NCI-H2107 treated with DMSO at 0.1 percent for 48 hours (cell line): ENCODE measurements around the gene RBFOX1.
"Not testable (repeated sequence)": the region's sequence is repeated elsewhere in the genome, so short reads cannot be mapped to it uniquely, and the experiment has no call there.

Source experiments
- DNase-seq: peaks from one replicate; lab custom pipeline; 2025; ENCODE audit not compliant: unreplicated experiment; lab: John Stamatoyannopoulos, UW

Gene RBFOX1

GRCh38 chr16:7452090-7452489 lies 119.4 kb downstream of the RBFOX1 start:
- no peak for DNase-seq

DNA sequence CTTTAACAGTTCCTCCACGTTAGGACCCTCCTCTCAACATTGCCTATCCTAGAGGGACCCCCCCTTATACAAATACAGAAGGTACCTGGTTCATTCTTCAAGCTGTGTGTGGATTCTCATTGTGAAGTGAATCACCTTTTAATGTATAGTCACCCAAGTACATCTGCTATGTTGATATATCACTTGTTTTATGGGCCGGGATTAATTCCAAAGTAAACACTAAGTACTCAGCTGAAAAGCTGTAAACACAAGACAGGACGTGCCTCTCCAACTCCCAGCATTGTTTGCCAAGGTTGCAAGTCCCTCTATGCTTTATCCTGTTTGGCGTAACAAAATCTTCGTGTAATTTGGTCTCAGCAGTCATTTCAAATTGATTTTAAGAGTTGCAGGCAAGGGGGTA lies 123.6 kb downstream of the RBFOX1 start:
- no peak for DNase-seq

DNA sequence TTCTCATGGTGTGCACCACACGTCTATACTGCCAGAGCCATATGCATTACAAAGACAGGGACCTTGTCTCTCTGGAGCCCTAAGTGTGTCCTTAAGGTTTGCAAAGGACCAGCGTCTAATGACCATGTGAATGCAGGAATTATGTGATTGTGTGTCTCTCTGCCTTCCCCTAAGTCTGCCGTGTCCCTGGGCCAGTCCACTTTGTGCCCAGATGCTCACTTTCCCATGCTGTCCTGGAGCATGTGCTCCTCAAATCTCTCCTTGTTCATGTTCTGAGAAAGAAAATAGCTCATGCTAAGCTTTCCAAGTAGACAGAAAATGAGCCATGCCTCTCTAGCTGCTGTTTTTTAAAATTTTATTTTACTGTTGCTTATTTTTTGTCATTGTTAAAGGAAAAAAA lies 125.5 kb downstream of the RBFOX1 start:
- no peak for DNase-seq

DNA sequence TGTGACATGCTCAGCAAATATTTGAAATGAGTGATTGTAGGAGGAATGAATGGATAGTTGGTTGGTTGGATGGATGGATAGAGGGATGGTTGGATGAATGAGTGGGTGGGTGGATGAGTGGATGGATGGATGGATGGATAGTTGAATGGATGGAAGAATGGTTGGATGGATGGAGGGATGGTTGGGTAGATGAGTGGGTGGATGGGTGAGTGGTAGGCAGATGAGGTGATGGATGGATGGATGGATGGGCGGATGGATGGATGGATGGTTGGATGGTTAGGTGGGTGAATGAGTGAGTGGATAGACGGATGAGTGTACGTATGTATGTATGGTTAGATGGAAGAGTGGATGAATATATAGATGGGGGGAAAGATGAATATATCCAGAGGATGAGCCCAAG lies 137.7 kb downstream of the RBFOX1 start:
- DNase-seq = no peak

GRCh38 chr16:7471268-7471667 lies 138.6 kb downstream of the RBFOX1 start:
- no peak for DNase-seq

DNA sequence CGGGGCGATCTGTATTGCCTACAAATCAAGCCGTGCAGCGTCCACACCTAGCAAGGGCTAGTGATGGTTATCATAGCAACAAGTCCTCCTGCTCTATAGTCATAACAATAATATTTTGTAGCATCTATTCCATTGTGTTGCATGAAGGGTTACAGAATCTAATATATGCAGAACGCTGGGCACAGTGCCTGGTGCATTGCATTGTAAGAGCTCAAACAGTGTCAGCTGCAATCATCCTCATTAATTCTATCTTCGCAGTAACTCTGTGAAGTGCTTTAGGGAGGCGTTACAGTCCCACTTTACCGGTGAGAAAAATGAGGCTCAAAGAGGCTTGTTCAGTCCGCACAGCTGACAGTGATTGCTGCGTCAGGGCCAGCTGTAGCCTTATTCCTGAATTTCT lies 149.4 kb downstream of the RBFOX1 start:
- no peak for DNase-seq

- DNase-seq = no peak
Measured at GRCh38 chr16:7482596-7483290, 150.1 kb downstream of the RBFOX1 start.

DNA sequence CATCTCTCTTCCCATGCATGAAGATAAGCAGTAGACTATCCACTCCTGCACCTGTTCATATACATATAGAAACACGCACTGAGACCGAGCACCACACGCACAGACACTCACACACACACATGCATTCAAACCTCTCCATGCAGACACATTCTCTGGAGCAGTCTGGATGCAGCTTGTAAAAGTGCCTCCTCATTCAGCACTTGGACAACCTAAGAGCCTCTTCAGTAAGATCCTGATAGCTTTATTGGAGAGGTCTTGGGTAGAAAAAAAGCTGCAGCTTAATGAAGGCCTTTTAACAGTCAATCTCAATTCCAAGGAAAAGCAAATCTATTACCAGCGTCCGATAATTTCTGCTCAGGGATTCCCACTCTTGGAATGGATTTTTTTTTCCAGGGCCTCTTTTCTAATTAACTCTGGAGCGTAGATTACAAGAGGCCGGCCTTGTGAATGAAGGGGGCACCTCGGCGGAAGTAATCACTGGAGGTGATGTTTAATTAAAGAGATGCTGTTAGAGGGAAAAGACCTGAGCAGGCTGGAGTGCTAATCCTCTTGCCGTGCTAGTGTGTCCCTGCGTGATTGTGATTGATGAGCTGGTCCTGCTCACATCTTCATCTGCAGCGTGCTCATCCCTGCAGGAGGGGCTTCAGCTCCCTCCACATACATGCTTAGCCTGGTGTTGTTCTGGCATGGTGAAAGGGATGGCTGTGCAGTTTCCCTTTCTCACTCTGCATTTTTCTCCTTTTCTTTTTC lies 155.1 kb downstream of the RBFOX1 start:
- no peak for DNase-seq

DNA sequence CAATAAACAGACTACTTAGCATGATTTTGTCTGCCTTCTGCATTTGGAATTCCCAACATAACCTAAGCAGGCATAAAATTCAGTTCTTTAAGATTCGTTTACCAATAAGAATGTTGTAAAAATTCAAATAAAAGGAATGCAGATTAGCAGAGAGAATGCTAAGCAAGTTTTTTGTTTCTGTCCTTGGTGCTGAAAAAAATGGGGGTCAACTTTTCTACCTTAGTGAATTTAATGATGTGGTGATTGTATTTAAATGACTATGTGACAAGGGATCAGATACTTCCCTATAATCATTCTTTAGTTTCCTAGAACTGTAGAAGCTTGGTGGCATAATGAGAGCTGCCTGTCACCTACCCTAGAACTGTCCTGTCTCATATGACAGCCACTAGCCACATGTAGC lies 159.5 kb downstream of the RBFOX1 start:
- no peak for DNase-seq

DNA sequence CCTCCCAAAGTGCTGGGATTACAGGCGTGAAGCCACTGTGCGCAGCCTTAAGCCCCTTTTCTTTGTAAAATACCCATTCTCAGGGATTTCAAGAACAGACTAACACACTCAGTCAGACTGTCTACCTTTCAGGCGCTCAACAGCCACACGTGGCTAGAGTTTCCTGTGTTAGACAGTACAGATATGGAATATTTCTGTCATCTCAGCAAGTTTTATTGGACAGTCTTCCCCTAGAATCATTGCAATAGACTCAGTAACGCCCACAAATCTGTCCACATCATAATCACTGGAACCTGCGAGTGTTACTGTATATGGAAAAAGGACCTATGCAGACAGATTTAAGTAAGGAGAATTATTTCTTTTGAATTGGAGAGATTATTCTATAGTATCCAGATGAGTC lies 160.5 kb downstream of the RBFOX1 start:
- DNase-seq = no peak

DNA sequence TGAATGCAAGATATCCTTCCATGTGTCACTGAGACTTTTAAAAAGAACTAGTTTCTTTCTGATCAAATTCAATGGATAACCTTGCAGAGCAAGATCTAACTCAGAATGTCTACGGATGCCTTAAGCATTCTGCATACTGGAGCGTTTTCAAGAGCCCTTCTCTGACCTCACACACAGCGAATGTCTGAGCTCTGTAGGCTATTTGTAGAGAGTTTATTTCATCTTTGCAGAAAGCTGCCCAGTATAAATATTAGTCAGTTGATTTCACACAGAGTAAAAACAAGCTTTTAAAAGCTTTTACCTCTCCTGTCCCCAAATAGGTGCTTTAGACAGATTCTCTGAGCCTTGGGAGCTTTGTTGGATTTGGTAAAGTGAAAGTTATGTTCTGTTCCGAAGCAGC lies 165.0 kb downstream of the RBFOX1 start:
- DNase-seq = no peak

DNA sequence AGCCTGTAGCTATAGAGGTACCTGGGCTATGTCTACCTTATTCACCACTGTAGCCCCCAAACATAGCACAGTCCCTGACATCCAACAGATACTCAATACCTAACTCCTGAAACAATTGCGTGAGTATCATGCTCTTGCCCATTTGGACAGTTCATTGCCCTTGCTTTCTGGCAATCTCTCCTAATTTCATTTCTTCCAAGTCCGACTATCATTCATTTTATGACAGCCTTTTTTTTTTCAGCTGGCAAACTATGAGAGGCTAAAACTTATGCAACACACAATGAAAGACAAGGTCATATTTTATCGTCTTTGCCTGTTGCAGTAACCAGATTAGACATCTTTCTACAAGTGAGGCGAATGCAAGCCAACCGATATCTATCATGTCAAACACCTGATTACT lies 169.2 kb downstream of the RBFOX1 start:
- DNase-seq = no peak

GRCh38 chr16:7502591-7503157 lies 170.0 kb downstream of the RBFOX1 start:
- DNase-seq = not testable (repeated sequence)

- no peak for DNase-seq
Measured at GRCh38 chr16:7503666-7504065, 171.0 kb downstream of the RBFOX1 start.

GRCh38 chr16:7504844-7505243 lies 172.2 kb downstream of the RBFOX1 start:
- DNase-seq = no peak

- DNase-seq = no peak
Measured at GRCh38 chr16:7505495-7505894, 172.8 kb downstream of the RBFOX1 start.

- DNase-seq = no peak
Measured at GRCh38 chr16:7506363-7506762, 173.7 kb downstream of the RBFOX1 start.

DNA sequence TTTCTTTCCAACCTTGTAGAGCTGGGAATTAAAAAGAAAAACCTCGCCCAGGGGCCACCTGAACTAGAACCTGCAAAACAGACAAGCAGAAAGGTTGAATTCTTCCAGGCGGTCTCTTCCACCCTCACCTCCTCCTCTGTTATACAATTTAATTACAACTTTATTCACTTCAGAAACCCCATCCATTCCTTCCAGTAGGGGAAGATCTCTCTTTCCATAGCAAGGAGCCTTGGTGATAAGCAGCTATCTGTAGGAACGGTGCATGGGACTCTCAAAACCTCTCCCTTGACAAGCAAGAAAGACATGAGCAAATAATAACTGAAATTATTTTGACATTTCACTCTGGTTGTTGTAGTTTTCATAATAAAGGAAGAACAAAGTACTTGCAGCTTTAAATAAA lies 176.0 kb downstream of the RBFOX1 start:
- DNase-seq = no peak

DNA sequence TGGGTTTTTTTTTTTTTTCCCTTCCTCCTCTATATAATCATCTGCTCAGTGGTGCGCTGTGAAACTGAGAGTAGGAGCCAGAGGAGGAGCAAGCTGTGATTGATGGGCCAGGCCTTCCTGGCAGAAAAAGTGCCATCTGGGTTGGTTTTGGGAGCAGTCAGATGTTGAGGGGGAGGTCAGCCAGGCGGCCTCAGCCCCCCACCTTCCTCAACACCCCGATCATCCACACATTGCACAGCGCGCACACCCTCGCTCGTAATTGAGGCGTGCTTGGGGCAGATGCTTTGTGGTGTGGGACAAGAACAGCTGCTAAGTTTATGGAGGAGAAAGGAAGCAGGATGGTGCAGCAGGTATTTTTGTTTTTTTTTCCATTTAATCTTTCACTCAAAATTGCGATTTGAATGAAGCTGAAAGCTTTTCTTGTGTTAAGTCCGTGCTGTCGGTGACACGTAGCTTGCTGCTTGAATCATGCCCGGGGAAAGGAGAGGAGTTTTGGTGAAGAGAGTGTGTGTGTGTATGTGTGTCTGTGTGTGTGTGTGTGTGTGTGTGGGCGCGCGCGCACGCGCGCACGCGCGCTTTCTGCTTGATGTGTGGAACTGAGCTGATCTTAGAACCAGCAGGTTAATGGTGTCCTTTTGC lies 177.4 kb downstream of the RBFOX1 start:
- DNase-seq = no peak

GRCh38 chr16:7511549-7512260 lies 179.1 kb downstream of the RBFOX1 start:
- no peak for DNase-seq

- DNase-seq = no peak
Measured at GRCh38 chr16:7512503-7512902, 179.9 kb downstream of the RBFOX1 start.
